GM12878 (cell line): ENCODE results near the gene MCOLN3. TPM values are rescaled to one million over a fixed set of nuclear protein-coding genes. Genes with fewer than 3 reads are reported as not detected.

Experiments used
- BCL3 ChIP-seq: IDR thresholded peaks from 2 replicates; pipeline ENCODE4 v1.6.1; 2011; ENCODE audit warnings: borderline replicate concordance, low read depth, mild to moderate bottlenecking, moderate library complexity, low read length; ENCODE audit not compliant: insufficient read depth, poor library complexity, severe bottlenecking
- CBFB ChIP-seq: IDR thresholded peaks from 2 replicates; pipeline ENCODE4 v1.6.1; 2016; ENCODE audit warnings: antibody characterized with exemption, low read depth
- CEBPB ChIP-seq, 2 experiments: fragments of 150-350 bp in 1 of 2; IDR thresholded peaks; 2 replicates each; pipeline ENCODE4 v1.6.1; 2012 to 2014; ENCODE audit warnings: low read depth in 2 of 2, low read length in 2 of 2, borderline replicate concordance in 1 of 2, inconsistent platforms in 1 of 2
- E4F1 ChIP-seq: fragments of 450-650 bp; IDR thresholded peaks from 2 replicates; pipeline ENCODE4 v1.6.1; 2018; ENCODE audit warnings: borderline replicate concordance, mild to moderate bottlenecking; ENCODE audit not compliant: partially characterized antibody
- EGR1 ChIP-seq, 2 experiments: IDR thresholded peaks; 1 replicate in 1 of 2; 2 replicates in 1 of 2; pipeline ENCODE4 v1.6.1; 2011 to 2012; ENCODE audit warnings: low read depth in 2 of 2, low read length in 2 of 2, borderline replicate concordance in 1 of 2, mild to moderate bottlenecking in 1 of 2, moderate library complexity in 1 of 2
- ELK1 ChIP-seq: IDR thresholded peaks from 2 replicates; pipeline ENCODE4 v1.6.1; 2012; ENCODE audit warnings: low read depth, low read length, improper control_type of control experiment
- IRF4 ChIP-seq: IDR thresholded peaks from 2 replicates; pipeline ENCODE4 v1.6.1; 2011; ENCODE audit warnings: low read depth, low read length
- MEF2A ChIP-seq: IDR thresholded peaks from 2 replicates; pipeline ENCODE4 v1.6.1; 2011; ENCODE audit warnings: low read depth, mild to moderate bottlenecking, low read length, moderate library complexity; ENCODE audit not compliant: insufficient read depth
- NFIC ChIP-seq: IDR thresholded peaks from 2 replicates; pipeline ENCODE4 v1.6.1; 2012; ENCODE audit warnings: low read depth, mild to moderate bottlenecking, inconsistent platforms, low read length, moderate library complexity
- NRF1 ChIP-seq: conservative IDR thresholded peaks from 2 replicates; pipeline ENCODE4 v1.6.1; 2011; ENCODE audit warnings: mild to moderate bottlenecking, low read depth, low read length, improper control_type of control experiment
- RAD51 ChIP-seq: fragments of 450-650 bp; IDR thresholded peaks from 2 replicates; pipeline ENCODE4 v1.6.1; 2016; ENCODE audit warnings: moderate library complexity, mild to moderate bottlenecking, inconsistent platforms
- SKIL ChIP-seq: fragments of 450-650 bp; IDR thresholded peaks from 2 replicates; pipeline ENCODE4 v1.6.1; 2017; ENCODE audit warnings: mild to moderate bottlenecking, low read depth, inconsistent platforms; ENCODE audit not compliant: poor library complexity, severe bottlenecking
- SRF ChIP-seq, 2 experiments: IDR thresholded peaks; 2 replicates each; pipeline ENCODE4 v1.6.1; 2011; ENCODE audit warnings: low read depth in 2 of 2, low read length in 2 of 2, mild to moderate bottlenecking in 1 of 2, moderate library complexity in 1 of 2
- ZNF217 ChIP-seq: fragments of 450-650 bp; IDR thresholded peaks from 2 replicates; pipeline ENCODE4 v1.6.1; 2017; ENCODE audit warnings: antibody characterized with exemption, mild to moderate bottlenecking
- polyA plus RNA-seq, 11 experiments: library from polyadenylated mRNA; depleted of rRNA in 4 of 11; unstranded in 6 of 11; stranded (reverse) in 5 of 11; fragments of >200 nt; fragmentation: Nextera tagmentation in 4 of 11; fragmentation: Illumina TruSeq in 1 of 11; extraction: Ambion mirVana in 4 of 11; extraction: Trizol in 1 of 11; gene quantifications; 1 replicate in 1 of 11; 2 replicates in 10 of 11; pipeline versions ENCODE4 v1.2.1 to v1.2.3, GENCODE V29; 2011 to 2016; ENCODE audit warnings: inconsistent platforms in 2 of 11, missing spikeins in 2 of 11, low read depth in 1 of 11
- total RNA-seq, 4 experiments: library from RNA; depleted of rRNA in 3 of 4; stranded (reverse); fragments of >200 nt in 3 of 4; fragmentation: Illumina TruSeq in 1 of 4; extraction: Trizol in 1 of 4; gene quantifications; 2 replicates each; pipeline versions ENCODE4 v1.2.1 to v1.2.3, GENCODE V29; 2013 to 2021

MCOLN3 gene
- total and polyA plus RNA-seq, 10 of the 15 experiments (the other 5 are each of a cell fraction or from before 2014, with no cell fraction given), result 0.48 to 7.4 (median 3.8) TPM

- TF ChIP-seq SRF (IDR thresholded peaks at IDR 0.05; ENCODE audit: low read depth in 2 of 2, low read length in 2 of 2) (no peak), BCL3 (peak; percentile 96), ZNF217 (no peak), MEF2A (0 out of 2 replicates have a peak, but pooled peaks have one; percentile 38), SKIL (peak; percentile 32), IRF4 (peak; percentile 86), CBFB (no peak), ELK1 (no peak), NFIC (peak; percentile 89), E4F1 (no peak), CEBPB (IDR thresholded peaks at IDR 0.05; ENCODE audit: borderline replicate concordance in 1 of 2, low read depth in 2 of 2, low read length in 2 of 2) (peak in 1 of 2 experiments; percentile 57; a peak in 1 of 4 replicates), RAD51 (peak; percentile 85), NRF1 (no peak), EGR1 (IDR thresholded peaks at IDR 0.05; ENCODE audit: borderline replicate concordance in 1 of 2, low read depth in 2 of 2, low read length in 2 of 2) (no peak)
These were observed 78.6 kb downstream of the MCOLN3 start (continued) for GRCh38 chr1:84969489-84970250.
